NAMALWA (cell line): Measurements from ENCODE around the gene INTS4.
A peak's percentile ranks its signal among the peaks of the same experiment; 100 is the strongest.
"Not testable (repeated sequence)": the region's sequence is repeated elsewhere in the genome, so short reads cannot be mapped to it uniquely, and the experiment has no call there.

Source experiments
- DNase-seq: peaks from one replicate; pipeline ENCODE4 v3.0.0-alpha.2; 2015; ENCODE audit warnings: low spot score

Gene INTS4

DNA sequence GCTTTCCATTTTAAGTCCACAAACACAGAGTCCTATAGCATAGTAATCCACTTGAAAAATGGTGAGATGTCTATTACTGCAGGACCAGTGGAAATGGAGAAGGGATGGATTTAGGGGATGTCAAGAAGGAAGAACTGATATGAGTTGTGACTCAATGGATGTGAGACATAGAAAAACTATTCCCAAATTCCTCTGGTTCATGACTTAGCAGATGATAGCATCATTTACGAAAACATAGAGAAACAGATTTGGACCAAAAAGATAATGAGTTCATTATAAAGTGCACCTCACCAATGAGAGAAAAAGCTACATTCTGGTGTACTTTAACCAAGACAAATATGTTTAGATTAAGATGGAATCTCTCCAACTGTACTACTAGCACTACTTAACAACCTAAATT lies 51.2 kb downstream of the INTS4 start:
- not testable (repeated sequence) for DNase-seq

- DNase-seq, result not testable (repeated sequence)
These were observed 52.0 kb downstream of the INTS4 start for GRCh38 chr11:77942465-77942864.

- not testable (repeated sequence) for DNase-seq
These were observed 60.9 kb downstream of the INTS4 start for GRCh38 chr11:77933596-77933995.

DNA sequence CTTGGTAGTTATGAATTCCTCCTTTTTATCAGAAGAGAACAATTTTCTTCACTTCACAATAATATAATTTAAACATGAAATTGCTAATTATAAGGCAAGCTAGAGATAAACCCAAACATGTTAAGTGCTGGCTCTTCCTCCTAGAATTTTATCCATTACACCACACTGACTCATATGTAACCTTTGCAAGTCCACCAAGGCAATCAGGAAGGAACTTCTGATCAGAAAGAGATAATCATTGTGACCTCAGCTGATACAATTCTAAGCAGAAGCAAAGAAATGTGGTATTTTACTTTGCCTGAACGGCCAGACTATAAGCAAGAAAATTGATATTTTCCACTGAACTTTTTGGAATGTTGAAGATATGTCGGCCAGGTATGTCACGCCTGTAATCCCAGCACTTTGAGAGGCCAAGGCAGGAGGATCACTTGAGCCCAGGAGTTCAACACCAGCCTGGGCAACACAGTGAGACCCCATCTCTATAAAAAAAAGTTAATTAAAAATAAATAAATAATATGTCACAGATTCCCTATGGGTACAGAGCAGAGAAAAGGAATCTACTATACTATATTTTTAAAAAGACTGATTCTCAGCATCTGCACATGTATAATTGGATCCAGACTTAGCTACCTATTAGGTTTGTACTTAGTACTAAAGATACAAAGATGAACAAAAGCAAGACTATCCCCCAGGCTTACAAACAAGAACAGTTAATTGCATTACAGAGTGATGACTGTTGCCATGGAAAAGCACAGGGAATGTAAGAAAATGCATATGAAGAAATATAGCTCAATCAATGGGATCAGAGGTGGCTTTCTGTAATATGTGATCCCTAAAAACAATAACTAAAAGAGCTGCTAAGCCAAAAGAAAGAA lies 63.9 kb downstream of the INTS4 start:
- DNase-seq, result not testable (repeated sequence)

GRCh38 chr11:77917713-77918112 lies 76.8 kb downstream of the INTS4 start:
- not testable (repeated sequence) for DNase-seq

- not testable (repeated sequence) for DNase-seq
These were observed 80.1 kb downstream of the INTS4 start for GRCh38 chr11:77914307-77914791.

DNA sequence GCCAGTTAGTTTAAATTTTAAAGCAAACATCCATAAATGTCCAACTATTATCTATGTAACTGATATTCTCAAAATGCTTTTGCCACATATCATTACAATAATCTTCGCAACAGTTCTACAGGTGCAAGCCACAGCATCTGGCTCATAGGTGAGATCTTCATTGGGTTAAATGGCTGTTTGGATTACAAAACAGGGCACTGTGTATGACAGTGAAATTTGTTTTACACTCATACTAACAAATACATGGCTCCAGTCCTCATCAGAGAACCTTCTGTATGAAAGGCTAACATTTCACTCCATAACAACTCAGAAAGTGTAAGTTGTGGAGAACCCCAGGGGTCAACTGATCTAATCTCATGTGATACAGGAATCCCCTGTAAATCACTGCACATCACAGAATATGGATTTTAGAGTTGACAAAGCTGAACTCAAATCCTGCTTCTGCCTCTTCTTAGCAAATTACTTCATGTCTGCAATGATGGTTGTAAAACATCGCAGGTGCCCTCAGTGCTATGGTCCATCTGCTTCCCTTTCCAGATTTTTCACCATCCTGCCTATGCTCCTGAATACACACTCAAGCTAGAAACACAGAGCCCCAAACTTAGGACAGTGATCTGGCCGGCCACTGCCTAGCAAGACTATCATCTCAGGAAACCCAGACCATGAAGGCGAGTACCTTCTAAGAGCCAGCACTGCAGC lies 80.7 kb downstream of the INTS4 start:
- not testable (repeated sequence) for DNase-seq

- DNase-seq, result not testable (repeated sequence)
These were observed 83.6 kb downstream of the INTS4 start for GRCh38 chr11:77910828-77911227.

GRCh38 chr11:77909277-77909676 lies 85.2 kb downstream of the INTS4 start:
- no peak for DNase-seq

- DNase-seq, result no peak
These were observed 85.6 kb downstream of the INTS4 start for GRCh38 chr11:77908835-77909234.

DNA sequence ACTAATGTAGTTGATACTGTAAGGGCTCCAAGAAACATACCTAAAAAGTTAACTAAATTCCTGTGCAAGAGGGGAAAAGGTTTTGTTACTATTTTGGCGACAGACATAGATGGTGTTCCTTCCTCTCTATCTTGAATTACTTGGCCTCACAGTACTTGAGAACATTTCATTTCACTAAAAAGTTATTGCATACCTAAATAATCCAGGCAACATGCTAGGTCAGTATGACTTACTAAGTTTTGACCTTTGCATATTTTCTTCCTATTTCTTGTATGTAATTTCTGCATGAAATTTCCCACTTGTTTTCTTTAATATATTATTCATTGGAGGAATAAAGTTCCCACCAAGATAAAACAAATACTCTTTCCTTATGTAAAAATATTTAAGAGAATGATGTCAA lies 99.5 kb downstream of the INTS4 start:
- DNase-seq, result not testable (repeated sequence)

- DNase-seq, result not testable (repeated sequence)
These were observed 102.8 kb downstream of the INTS4 start for GRCh38 chr11:77891703-77892102.

- DNase-seq, result not testable (repeated sequence)
These were observed 103.2 kb downstream of the INTS4 start for GRCh38 chr11:77891256-77891655.

GRCh38 chr11:77890619-77891056 lies 103.8 kb downstream of the INTS4 start:
- not testable (repeated sequence) for DNase-seq

DNA sequence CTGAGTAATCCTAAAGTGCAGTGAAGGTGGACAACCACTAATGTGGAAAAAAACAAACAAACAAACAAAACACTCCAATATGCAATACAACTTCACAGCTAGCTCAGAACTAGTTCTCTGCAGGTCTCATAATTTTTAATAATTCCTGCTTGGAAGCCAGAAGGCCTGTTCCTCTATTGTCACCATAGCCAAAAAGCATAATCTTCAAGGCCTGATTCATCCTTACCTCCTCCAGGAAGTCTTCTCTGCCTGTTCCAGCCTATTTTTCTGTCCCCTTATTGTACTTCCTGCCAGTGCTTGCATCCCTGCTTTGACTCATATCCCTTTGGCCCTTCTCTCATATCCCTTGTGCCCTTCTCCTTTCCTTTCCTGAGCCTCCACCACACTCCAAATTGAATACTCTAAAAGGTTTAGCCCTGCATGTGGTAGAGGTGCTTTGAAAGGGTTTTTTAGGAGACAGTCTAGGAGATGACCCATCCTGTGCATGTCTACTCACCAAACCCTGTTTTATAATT lies 104.3 kb downstream of the INTS4 start:
- DNase-seq, result not testable (repeated sequence)

DNA sequence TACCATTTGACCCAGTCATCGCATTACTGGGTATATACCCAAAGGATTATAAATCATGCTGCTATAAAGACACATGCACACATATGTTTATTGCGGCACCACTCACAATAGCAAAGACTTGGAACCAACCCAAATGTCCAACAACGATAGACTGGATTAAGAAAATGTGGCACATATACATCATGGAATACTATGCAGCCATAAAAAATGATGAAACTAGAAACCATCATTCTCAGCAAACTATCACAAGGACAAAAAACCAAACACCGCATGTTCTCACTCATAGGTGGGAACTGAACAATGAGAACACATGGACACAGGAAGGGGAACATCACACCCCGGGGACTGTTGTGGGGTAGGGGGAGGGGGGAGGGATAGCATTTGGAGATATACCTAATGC lies 105.4 kb downstream of the INTS4 start:
- DNase-seq, result not testable (repeated sequence)

GRCh38 chr11:77886401-77886800 lies 108.1 kb downstream of the INTS4 start:
- DNase-seq, result no peak

- DNase-seq, result no peak
These were observed 109.7 kb downstream of the INTS4 start for GRCh38 chr11:77884829-77885190.

DNA sequence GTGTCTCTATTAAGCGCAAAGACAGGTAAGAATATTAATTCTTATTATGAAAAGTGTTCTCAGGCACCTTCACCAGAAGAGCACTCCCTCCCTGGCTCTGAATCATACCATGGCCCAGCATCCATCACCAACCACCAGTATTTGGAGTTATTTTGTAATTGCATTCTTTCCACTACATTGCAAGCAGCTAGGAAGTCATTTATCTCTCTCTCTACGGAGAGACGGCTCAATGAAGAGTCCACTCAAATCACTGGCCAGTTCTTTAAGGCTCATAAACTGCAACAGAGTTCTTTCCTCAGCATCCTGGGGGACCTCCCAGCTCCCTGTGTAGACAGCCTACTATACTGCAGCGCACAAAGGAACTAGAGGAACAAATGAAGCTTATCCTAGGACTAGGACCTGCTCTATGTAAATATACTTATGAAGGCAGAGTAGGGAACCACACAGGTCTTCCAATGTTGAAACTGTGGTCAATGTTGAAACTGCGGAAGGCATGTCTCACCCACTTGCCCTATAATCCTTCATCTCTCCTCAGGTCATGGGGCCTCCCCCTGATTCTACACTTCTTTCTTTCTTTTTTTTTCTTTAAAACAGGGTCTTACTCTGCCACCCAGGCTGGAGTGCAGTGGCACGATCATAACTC lies 110.2 kb downstream of the INTS4 start:
- no peak for DNase-seq

GRCh38 chr11:77883775-77884174 lies 110.7 kb downstream of the INTS4 start:
- DNase-seq, result no peak

GRCh38 chr11:77882396-77882795 lies 112.1 kb downstream of the INTS4 start:
- DNase-seq, result no peak

- peak; percentile 12 for DNase-seq
These were observed 115.2 kb downstream of the INTS4 start for GRCh38 chr11:77879218-77879617.
